WI38 (cell line): ENCODE measurements around the gene TRIM7.

Experiments used
- H3K4me3 ChIP-seq: 2 replicates; pipeline ENCODE4 v1.5.1; 2011; ENCODE audit warnings: low read depth, mild to moderate bottlenecking, control low read depth, low read length
- TF ChIP-seq, protein P1 (sequence below): IDR thresholded peaks from 2 replicates; pipeline ENCODE4 v1.5.1; 2012; ENCODE audit warnings: low read depth, mild to moderate bottlenecking, control low read depth, low read length

The TRIM7 gene

GRCh38 chr5:181204826-181205760, at the start of gene TRIM7:
TRIM7 (minus strand) TSS chr5:181205196; CDS start chr5:181205110, 86 bp downstream.
- TF ChIP-seq, protein P1, sequence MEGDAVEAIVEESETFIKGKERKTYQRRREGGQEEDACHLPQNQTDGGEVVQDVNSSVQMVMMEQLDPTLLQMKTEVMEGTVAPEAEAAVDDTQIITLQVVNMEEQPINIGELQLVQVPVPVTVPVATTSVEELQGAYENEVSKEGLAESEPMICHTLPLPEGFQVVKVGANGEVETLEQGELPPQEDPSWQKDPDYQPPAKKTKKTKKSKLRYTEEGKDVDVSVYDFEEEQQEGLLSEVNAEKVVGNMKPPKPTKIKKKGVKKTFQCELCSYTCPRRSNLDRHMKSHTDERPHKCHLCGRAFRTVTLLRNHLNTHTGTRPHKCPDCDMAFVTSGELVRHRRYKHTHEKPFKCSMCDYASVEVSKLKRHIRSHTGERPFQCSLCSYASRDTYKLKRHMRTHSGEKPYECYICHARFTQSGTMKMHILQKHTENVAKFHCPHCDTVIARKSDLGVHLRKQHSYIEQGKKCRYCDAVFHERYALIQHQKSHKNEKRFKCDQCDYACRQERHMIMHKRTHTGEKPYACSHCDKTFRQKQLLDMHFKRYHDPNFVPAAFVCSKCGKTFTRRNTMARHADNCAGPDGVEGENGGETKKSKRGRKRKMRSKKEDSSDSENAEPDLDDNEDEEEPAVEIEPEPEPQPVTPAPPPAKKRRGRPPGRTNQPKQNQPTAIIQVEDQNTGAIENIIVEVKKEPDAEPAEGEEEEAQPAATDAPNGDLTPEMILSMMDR = no peak
- H3K4me3 ChIP-seq = peak within 1 kb of the TSS; percentile 64

- peak overlapping the region; percentile 88 for H3K4me3 ChIP-seq
- TF ChIP-seq, protein P1 = no peak
Measured at GRCh38 chr5:181248277-181248676, 43.3 kb upstream of the TRIM7 start.

GRCh38 chr5:181246276-181247049, 41.5 kb upstream of the TRIM7 start:
- H3K4me3 ChIP-seq = peak overlapping the region; percentile 88
- TF ChIP-seq, protein P1 = no peak

GRCh38 chr5:181245427-181246275, 40.7 kb upstream of the TRIM7 start:
- H3K4me3 ChIP-seq = peak overlapping the region; percentile 88
- TF ChIP-seq, protein P1 = no peak

DNA sequence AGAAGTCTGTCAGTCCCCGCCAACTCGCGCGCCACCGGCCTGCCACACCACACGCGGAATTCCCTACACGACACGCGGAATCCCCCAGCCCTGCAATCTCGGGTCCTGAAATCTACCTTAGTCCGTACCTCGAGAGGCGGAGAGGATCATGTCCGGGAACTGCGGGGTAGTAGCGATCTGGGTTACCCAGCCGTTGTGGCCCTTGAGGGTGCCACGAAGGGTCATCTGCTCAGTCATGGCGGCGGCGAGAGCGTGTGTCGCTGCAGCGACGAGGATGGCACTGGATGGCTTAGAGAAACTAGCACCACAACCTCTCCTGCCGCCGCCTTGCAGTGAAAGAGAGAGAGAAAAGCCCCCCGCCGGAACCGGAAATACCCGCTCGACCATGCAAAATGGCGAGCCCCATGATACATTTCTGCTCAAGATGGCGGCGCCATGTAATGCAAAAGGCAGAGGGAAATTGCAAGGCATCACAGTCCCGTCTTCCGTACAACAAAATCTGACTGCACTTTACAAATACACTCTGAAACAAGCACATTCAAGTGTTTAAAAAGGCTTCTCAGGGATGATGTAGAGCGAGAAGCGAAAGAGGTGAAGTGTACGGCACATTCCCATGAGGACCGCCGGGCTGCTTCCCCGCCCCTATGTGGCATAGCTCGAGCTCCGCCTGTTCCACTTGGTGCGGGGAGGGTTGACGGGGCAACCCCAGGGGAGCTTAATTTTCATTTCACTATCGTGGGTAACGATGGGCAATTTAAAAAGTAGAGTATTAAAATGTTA, 38.8 kb upstream of the TRIM7 start, which contains the start of gene RACK1:
Gene RACK1, minus strand, starts transcription at position 343 of the 780 bp plus-strand sequence. Its CDS starts 106 bp downstream, at position 237.
- TF ChIP-seq, protein P1 = no peak

GRCh38 chr5:181243018-181243563, 38.1 kb upstream of the TRIM7 start:
- TF ChIP-seq, protein P1 = no peak
- peak overlapping the region; percentile 81 for H3K4me3 ChIP-seq

More for the DNA sequence above, 38.8 kb upstream of the TRIM7 start, which contains the start of gene RACK1:
- H3K4me3 ChIP-seq = peak within 1 kb of the TSS; percentile 81
